ENCODE measurements around the gene UFM1.

GRCh38 chr13:38309397-38309796 lies 40.3 kb upstream of the UFM1 start:
- TF ChIP-seq POLR2A (IDR thresholded peaks at IDR 0.05) (no peak), CTCF (IDR thresholded peaks at IDR 0.05) (no peak), POLR2AphosphoS5 (IDR thresholded peaks at IDR 0.05) (no peak), EP300 (IDR thresholded peaks at IDR 0.05; ENCODE audit: low read depth) (no peak)
